GM18502 (cell line): ENCODE results near the gene RGS10.

Experiments used
- ATAC-seq: cut with Tn5 transposase; IDR thresholded peaks from one replicate; pipeline ENCODE4 v1.9.1; 2021; ENCODE audit warnings: mild to moderate bottlenecking; ENCODE audit not compliant: unreplicated experiment, poor library complexity

The RGS10 gene

DNA sequence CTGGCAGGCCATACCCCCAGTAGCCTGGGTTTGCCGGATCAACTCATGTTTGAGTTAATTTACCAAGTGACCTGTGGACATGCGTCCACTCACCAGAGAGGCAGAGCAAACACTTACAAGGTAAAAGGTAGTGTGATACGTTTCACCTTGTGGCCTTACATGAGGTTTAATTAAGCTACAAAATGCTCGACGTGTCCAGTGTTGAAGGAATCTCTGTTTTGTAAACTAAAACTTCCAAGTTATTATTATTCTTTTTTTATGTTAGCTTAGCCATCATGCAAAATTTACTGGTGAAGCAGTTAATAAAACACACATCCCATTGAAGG, 42.9 kb downstream of the RGS10 start:
- ATAC-seq, result no peak

DNA sequence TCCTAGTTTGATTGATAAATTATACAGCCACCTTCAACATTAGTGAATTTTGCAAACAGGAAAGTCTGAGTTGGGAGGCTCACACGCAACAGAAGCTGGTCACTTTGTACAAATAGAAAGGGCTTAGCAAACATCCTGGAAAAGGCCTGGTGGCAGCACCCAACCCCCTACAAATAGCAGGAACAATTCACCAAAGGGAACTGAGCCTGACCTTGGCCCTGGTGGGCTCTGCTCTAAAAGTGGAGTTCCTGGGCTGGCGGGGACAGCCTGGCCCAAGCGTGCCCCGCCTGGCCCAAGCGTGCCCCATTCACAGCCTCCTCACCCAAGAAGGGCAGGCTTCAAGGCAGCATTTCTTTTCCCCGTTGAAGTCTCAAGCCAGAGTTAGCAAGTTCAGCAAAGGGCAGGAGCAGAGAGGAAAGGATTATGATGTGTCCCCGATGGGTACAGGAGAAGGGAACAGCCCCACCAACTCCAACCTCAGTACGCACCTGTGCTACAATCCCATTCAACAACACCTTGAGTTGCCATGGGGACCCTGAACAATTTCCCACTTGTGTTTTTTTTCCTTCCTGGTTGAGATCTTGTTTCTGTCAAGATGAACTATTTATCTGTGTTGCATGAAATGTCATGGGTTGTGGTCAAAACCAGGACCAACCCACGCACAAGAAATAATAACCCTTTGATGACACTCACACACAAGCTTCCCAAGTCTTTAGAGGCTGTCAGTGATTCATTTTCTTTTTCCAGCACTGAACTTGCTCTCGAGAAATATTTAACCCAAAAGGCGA, 43.4 kb downstream of the RGS10 start:
- no peak for ATAC-seq

DNA sequence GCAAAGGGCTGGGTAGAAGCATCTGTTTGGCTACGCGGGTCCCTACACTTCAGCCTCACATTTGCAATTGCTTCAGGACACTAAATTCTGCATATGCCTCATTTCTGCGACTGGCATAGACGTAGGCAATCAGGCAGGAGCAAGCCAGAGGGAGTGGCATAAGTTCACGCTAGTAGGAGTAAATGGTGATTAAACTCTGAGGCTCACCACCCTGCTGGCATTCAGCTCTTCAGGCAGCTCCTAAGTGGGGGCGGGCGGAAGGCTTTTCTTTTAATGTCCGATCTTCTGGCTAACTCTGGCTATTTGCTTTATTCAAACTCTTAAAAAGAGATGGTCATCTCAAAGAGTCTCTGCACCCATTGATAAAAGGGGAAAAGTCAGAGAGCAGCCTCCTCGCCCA, 45.3 kb downstream of the RGS10 start:
- no peak for ATAC-seq

DNA sequence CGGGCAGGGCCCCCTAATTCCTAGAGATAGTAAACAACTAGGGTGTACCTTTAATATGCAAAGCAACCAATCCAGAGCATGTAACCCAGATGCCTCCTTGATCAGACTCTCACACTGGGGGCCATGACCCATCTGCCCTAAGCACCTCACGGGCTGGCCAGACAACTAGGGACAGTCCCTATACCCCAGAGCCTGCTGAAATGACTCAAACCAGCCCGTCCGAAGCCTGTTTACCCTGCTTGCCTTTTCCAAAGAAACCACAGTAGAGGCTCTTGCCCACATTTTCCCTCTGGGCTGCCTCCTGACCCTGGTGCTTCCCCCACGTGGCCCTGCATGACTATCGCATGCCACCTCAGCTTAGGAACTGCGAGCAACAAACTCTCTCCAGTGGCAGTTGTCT, 46.2 kb downstream of the RGS10 start:
- ATAC-seq, result peak; percentile 85

DNA sequence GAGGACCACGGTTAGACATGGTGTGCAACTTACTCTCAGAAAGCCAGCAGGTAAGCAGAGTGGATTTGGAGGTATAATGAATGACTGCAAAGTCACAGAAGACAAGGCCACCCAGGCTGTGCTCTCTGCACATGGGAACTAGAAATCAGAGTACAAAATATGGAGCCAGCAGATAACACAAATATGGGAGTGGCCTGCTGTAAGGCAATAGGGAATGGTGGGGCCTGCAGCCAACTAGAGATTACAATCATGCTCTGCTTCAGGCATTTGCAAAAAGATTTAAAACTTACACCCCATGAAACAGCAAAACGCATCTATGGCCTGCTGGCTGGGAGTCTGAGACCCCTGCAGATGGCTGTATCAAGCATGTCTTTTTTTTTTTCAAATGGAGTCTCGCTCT, 47.0 kb downstream of the RGS10 start:
- ATAC-seq, result no peak

DNA sequence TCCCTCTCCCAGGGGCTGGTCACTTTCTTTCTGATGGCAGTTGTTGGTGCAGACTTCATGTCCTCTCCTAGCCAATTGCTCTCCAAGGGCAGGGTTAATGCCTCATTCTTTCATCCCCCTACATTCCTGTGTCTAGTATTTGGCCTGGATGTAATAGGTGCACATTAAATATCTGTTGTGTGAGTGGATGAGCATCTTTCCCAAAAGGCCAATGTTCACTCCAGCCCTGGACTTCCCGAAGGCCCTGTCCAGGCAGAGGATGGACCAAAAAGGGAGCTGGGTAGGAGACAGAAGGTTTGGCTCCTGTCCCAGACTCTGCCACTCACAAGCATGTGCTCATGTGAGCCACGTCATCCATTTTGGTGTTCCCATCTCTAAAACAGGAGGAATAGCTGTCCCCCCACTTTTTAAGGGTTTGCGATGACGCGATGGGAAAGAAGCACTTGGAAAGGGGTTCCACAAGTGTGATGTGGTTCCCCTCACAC, 47.5 kb downstream of the RGS10 start:
- no peak for ATAC-seq

DNA sequence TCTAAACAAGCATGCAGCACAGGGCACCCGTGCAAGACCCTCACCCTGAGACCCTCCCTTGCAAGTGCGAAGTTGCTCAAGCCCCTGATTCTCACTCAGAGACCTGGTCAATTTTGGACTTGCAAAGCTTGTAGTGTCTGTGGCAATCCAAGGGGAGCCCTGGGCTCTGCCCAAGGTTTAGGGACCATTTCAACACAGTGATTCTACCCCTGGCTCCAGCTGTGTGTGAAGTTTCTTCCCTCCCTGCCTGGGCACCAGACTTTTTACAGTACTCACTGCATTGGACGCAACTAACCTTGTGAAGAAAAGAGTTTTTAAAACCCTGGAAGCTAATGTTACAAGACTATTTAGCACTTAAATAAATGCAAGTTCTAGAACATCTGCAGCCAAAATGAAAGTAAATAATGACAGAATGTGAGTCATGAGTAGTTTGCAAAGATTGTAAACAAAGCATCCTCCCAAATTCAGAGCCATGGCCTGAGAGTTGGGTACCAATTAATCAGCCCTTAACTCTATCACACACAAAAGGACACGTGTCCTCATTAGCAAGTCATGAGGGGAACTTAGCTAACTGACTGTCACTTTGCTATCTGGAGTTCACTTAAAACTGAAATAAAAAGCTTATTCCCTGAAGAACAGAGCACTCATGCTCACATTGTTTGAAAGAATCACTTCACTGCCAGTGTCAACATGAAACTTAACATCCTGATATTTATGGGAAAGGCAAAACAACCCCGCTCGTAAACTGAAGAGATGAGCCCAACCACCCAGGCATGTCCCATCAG, 48.1 kb downstream of the RGS10 start:
- ATAC-seq, result no peak

DNA sequence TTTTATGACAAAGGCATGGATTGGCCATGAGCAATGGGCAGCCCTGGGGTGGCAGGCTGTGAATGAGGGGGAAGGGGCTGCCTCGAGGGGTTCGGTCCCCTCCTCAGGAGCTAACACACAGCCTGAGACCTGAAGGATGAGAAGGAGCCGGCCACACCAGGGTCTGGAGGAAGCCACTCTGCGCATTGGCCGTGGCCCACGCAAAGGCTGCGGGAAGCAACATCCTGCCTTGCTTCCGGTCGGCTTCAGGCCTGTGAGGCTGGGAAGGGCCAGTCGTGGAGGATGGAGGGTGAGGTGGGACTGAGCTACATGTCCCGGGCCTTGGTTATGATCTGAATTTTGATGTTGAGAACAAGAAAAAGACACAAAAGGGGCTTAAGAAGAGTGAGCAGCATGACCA, 49.4 kb downstream of the RGS10 start:
- no peak for ATAC-seq

DNA sequence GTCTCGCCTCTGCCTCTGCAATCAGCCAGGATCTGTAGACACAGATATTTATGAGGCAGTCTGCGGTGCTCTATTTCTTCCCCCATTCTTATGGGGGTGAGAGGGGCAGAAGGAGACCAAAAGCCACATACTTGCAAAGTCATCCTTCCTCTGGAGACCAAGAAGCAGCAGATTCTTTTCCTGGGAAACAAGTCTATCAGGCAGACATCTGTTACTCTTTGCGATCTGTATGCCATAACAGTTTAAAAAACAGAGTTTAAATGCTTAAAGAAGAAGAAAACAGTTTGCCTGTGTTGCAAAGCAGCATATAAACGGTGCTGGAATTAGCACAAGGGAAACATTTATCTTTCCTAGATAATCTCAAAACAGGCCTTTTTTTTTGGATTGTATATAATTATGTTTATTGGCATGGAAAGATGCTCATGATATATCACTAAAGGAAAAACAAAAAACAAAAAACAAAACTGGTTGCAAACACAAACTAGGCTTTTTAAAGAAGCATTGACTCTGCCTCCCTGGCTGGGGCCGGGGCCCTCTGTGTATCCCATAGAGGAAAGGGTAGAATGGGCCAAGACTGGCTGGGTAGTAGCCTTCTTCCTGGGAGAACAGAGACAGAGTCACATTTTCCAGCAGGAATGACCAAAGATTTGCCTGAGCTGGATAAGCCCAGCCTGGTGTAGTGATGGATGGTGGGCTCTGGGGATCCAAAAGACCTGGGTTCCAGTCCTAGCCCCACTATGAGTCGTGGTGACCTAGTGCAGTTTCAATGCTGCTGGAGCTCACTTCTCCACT, 50.4 kb downstream of the RGS10 start:
- no peak for ATAC-seq

DNA sequence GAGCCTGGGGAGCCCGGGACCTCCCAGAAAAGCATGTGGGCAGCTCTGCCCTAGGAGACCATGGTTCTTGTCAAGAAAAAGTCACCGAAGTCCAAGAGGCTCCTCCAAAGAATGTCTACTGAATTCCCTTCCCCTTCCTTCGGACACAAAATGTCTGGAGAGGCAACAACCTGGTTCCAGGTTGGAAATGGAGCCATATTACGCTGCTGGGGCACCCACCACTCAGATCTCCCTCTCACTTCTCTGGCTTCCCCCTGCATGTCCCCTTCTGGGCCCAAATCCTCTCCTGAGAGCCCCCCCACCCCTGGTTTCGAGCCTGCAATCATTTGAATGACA, 52.6 kb downstream of the RGS10 start:
- ATAC-seq, result no peak

DNA sequence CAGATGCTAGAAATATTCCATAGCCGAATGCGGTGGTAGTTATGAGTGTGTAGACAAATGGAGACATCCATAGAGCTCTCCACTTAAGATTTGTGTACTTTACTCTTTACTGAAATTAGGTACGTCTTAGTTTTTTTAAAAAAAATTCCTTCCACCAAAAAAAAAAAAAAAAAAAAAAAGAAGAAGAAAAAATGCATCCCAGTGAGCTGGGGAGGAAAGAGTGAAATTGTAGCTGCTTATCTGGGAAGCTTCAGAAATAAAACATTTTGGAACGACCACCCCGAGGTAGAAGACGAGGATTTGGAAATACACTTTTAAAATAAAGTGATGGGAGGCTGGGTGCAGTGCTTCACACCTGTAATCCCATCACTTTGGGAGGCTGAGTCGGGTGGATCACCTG, 53.8 kb downstream of the RGS10 start:
- ATAC-seq, result no peak

DNA sequence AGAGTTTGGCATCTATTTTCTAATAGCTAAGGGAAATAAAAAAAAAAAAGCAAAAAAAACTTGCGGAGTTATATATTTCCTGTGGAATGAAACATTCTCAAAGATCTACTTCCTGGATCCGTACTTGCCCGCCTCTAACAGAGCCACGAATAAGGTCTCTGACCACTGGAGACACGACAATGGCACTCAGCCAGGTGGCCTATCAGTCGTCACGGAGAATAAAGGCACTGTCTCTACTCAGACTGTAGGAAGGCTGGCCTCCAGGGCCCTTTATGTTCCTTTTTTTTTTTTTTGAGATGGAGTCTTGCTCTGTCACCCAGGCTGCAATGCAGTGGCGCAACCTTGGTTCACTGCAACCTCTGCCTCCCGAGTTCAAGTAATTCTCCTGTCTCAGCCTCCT, 58.7 kb downstream of the RGS10 start:
- ATAC-seq, result no peak

DNA sequence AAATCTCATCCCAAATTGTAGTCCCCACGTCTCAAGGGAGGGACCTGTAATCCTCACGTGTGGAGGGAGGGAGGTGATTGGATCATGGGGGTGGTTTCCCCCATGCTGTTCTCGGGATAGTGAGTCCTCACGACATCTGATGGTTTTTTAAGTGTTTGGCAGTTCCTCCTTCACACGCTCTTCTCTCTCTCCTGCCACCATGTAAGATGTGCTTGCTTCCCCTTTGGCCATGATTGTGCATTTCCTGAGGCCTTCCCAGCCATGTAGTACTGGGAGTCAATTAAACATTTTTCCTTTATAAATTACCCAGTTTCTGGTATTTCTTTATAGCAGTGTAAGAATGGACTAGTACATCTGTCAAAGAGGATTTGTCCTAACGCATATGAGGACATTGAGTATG, 59.5 kb downstream of the RGS10 start:
- ATAC-seq, result no peak

DNA sequence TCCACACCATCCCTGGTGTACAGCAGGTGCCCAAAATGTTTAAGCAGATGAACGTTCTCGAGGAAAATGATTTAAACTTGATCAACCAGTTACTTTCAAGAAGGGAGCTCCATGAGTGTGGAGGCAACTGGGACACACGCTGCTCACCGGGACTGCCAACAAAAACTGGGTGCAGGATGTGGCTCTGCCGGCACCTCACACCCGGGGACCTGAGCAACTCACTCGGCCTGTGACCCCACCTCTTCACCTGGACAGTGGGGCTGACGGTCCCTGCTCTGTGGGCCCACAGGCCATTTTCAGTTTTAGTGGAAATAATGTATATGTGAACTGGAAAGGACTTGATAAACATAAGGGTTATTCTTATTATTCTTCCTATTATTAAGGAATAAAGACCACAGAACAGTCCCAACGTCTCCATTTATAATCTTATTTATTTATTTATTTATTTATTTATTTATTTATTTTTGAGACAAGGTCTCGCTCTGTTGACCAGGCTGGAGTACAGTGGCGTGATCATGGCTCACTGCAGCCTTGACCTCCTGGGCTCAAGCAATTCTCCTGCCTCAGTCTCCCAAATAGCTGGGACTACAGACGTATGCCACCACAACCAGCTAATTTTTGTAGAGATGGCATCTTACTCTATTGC, 60.6 kb downstream of the RGS10 start:
- no peak for ATAC-seq

DNA sequence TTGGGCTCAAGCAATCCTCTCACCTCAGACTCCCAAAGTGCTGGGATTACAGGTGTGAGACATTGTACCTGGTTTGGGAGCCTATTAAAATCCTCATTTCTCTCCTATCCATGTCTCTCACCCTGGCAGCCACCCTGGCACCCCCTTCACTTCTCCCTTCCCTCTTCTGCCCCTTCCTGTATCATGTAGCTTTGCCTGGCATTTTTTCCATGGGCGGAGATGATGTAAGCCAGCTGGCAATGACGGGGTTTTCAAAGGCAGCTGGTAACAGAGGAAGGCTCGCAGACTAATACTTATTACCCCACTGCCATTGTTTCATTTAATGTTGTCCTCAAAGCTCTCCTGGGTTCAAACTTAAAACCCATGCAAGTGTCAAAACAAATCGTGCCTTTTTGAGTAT, 61.9 kb downstream of the RGS10 start:
- ATAC-seq, result no peak

DNA sequence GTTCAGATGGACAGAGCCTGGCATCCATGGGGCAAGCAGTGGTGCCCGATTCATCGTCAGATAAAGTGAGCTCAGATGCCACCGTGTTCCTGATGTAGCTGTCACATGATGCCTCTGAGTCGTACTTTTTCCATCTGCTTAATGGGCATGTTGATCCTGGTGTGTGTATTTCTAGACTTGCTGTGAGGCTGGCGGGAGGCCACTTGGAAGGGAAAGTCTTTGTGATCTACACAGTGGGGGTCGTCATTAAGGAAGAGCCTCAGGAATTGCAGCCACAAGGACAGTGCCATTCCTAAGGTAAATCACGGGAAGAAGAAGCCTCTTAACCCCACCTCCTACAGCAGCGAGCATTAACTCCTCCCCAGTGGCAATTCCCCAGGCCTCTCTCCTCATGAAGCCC, 63.0 kb downstream of the RGS10 start:
- no peak for ATAC-seq

DNA sequence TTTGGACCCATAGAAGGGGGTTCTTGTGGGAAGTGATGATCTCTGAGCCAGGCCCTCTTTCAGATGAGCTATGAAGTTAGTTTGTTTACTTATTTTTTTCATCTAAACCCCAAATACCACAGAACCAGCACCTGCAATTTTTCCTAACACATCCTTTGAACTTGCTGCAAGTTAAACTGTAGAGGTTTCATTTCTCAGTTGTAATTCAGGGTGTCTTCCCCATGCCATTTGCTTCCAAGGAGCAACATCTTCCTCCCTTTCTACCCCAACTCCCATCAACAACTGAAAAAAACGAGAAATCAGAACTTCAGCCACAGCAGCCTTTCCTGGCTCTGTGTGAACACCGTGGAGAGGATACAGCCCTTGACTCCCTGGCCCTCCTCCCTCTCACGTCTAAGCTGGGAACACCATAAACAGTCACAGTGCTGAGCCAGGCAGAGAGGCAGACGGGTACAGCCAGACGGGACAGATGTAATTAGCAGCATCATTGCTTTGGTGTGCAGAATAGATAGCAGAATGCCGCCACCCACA, 63.6 kb downstream of the RGS10 start:
- ATAC-seq, result no peak

DNA sequence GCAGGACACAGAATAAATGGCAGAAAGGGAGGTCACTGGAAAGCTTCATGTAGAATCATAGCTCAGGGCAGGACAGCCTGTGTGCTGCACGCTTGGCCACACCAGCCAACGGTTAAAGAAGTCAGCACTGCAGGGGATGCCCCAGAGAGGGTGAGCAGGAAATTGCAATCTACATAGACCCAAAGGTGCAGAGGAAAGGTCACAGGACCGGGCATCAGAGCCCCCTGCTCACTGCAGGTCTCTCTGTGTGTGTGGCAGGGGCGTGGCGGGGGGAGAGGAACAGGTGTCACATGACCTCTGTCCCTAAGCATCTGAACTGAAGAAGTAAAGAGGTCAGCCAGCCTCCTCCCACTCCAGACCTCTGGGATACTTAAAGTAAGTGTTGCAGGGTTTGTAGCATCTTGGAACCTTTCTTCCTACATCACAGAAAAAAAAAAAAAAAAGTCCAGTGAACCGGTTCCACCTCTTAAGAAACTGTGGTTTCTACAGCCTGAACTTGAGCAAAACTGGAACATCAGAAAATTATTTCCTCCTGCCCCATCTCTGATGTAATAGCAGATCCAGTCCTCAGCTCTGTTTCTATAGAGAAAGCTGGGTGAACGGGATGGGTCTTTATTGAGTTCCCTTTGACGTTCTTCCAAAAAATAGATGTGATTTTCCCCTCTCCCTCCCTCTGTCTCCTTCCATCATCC, 64.3 kb downstream of the RGS10 start:
- ATAC-seq, result peak; percentile 90

DNA sequence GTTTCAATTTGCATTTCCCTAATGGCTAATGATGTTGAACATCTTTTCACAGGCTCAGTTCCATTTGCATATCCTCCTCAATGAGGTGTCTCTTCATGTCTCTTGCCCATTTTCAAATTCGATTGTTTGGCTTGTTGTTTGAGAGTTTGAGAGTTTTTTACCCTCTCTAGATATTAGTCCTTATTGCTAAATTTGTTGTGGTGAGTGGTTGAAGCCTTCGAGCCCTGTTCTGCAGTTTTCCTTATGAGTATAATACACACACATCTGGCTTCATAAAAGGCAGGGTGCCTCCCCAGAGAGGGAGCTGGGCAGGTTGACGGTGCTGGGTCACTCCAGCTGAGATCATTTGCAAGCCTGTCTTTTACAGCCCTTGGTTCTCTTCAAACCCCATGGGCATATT, 65.1 kb downstream of the RGS10 start:
- peak; percentile 59 for ATAC-seq

DNA sequence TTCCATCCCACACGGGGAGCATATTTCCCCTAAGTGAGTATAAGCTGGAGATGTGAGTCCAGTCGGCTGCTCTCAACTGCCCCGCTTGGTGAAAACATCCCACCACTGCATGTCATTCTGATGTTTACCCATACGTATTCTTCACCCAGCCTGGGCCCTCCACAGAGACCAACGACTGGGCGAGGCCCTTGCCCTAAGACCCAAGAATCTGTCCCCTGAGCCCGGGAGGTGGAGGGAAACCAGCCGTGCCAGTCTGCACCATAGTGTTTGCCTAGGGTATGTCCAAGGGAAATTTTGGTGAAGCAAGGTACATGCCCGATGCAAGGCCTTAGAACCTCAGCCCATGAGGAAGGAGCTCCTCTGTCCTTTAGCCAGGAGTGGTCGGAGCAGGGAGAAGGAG, 67.9 kb downstream of the RGS10 start:
- ATAC-seq, result no peak
